Keratinocyte (primary cell): ENCODE measurements around the gene FAM110D. TPM values are rescaled to one million over a fixed set of nuclear protein-coding genes. Genes with fewer than 3 reads are reported as not detected.
A peak's percentile ranks its signal among the peaks of the same experiment; 100 is the strongest.

ENCODE experiments used
- DNase-seq: peaks from one replicate; pipeline ENCODE4 v3.0.0-alpha.2; 2011; ENCODE audit warnings: low read depth, missing footprints, low spot score
- FAIRE-seq: peaks from 2 replicates; lab custom pipeline; 2011; peaks lifted over from hg19 to GRCh38; lab: Jason Lieb, UNC
- H2AFZ ChIP-seq: 2 replicates; pipeline ENCODE4 v1.6.0; 2012; ENCODE audit warnings: low read length, control low read depth, inconsistent platforms; ENCODE audit not compliant: control insufficient read depth
- H3K27ac ChIP-seq: 2 replicates; pipeline ENCODE4 v1.5.1; 2011; ENCODE audit warnings: low read length; ENCODE audit not compliant: control insufficient read depth, insufficient read depth
- H3K27me3 ChIP-seq: 3 replicates; pipeline ENCODE4 v1.6.0; 2011; ENCODE audit warnings: low read length; ENCODE audit not compliant: control insufficient read depth, insufficient read depth; ENCODE audit errors: extremely low read depth
- H3K36me3 ChIP-seq, 2 experiments: 2 replicates in 1 of 2; 3 replicates in 1 of 2; pipeline ENCODE4 v1.5.1; 2011; ENCODE audit warnings: low read length in 2 of 2, mild to moderate bottlenecking in 1 of 2; ENCODE audit not compliant: control insufficient read depth in 2 of 2, insufficient read depth in 2 of 2; ENCODE audit errors: extremely low read depth in 1 of 2
- H3K4me1 ChIP-seq: 3 replicates; pipeline ENCODE4 v1.5.1; 2011; ENCODE audit warnings: low read length; ENCODE audit not compliant: control insufficient read depth, insufficient read depth; ENCODE audit errors: extremely low read depth
- H3K4me2 ChIP-seq: 3 replicates; pipeline ENCODE4 v1.6.0; 2011; ENCODE audit warnings: low read depth, low read length; ENCODE audit not compliant: control insufficient read depth, insufficient read depth; ENCODE audit errors: extremely low read depth
- H3K4me3 ChIP-seq, 3 experiments: fragments of 200-600 bp in 1 of 3; sonication (generic) in 1 of 3; 2 replicates in 2 of 3; 3 replicates in 1 of 3; pipeline ENCODE4 v1.5.1; 2011 to 2016; ENCODE audit warnings: low read length in 3 of 3, mild to moderate bottlenecking in 3 of 3, control low read depth in 2 of 3, inconsistent platforms in 1 of 3, low read depth in 1 of 3, mixed read lengths in 1 of 3, mixed run types in 1 of 3, moderate library complexity in 1 of 3; ENCODE audit not compliant: control insufficient read depth in 2 of 3, insufficient read depth in 2 of 3; ENCODE audit errors: extremely low read depth in 1 of 3
- H3K79me2 ChIP-seq: 2 replicates; pipeline ENCODE4 v1.6.0; 2012; ENCODE audit warnings: low read length; ENCODE audit not compliant: control insufficient read depth, insufficient read depth
- H3K9ac ChIP-seq: 3 replicates; pipeline ENCODE4 v1.6.0; 2011; ENCODE audit warnings: low read length; ENCODE audit not compliant: control insufficient read depth, insufficient read depth; ENCODE audit errors: extremely low read depth
- H3K9me1 ChIP-seq: 3 replicates; pipeline ENCODE4 v1.6.0; 2011; ENCODE audit warnings: low read length; ENCODE audit not compliant: control insufficient read depth, insufficient read depth; ENCODE audit errors: extremely low read depth
- H3K9me3 ChIP-seq: 2 replicates; pipeline ENCODE4 v1.5.1; 2012; ENCODE audit warnings: low read depth, low read length; ENCODE audit not compliant: control insufficient read depth
- H4K20me1 ChIP-seq: 3 replicates; pipeline ENCODE4 v1.6.0; 2011; ENCODE audit warnings: low read length; ENCODE audit not compliant: control insufficient read depth, insufficient read depth; ENCODE audit errors: extremely low read depth
- CTCF ChIP-seq, 3 experiments: IDR thresholded peaks in 1 of 3; conservative IDR thresholded peaks in 1 of 3; optimal IDR thresholded peaks in 1 of 3; 2 replicates in 2 of 3; 3 replicates in 1 of 3; pipeline versions ENCODE3 to v1.5.1; 2011; ENCODE audit warnings: low read length in 3 of 3, mild to moderate bottlenecking in 3 of 3, moderate library complexity in 2 of 3, control low read depth in 1 of 3, inconsistent platforms in 1 of 3; ENCODE audit not compliant: insufficient read depth in 2 of 3; ENCODE audit errors: extremely low read depth in 1 of 3
- EZH2 ChIP-seq: IDR thresholded peaks from one replicate; pipeline ENCODE4 v1.6.1; 2012; ENCODE audit warnings: inconsistent platforms, mild to moderate bottlenecking, low read length, moderate library complexity
- dilution Hi-C: fragments of 300-500 bp; cut with MboI; formaldehyde crosslinking; loops from one replicate; pipeline ENCODE4 v1.7.0; 2020; ENCODE audit warnings: low sequenced_read_pairs; ENCODE audit not compliant: extremely low pct_ligation_motif_present
- polyA minus RNA-seq, 3 experiments: library from RNA; depleted of rRNA, polyadenylated mRNA; stranded (reverse); fragments of >200 nt; gene quantifications; 1 replicate in 1 of 3; 2 replicates in 1 of 3; 3 replicates in 1 of 3; pipeline ENCODE4 v1.2.3, GENCODE V29; 2011
- polyA plus RNA-seq, 5 experiments: library from polyadenylated mRNA; depleted of rRNA in 3 of 5; stranded (reverse) in 3 of 5; stranded (forward) in 1 of 5; unstranded in 1 of 5; fragments of >200 nt; gene quantifications; 1 replicate in 1 of 5; 2 replicates in 3 of 5; 3 replicates in 1 of 5; pipeline versions ENCODE4 v1.2.1 to v1.2.3, GENCODE V29; 2011 to 2012; ENCODE audit warnings: missing spikeins in 2 of 5, low read depth in 1 of 5, low replicate concordance in 1 of 5

Gene FAM110D
- polyA plus RNA-seq (not detected in 3 replicates), polyA minus RNA-seq (not detected in 3 replicates)
- polyA plus RNA-seq (2011; ENCODE audit: low read depth): not detected
- not detected in 2 replicates for polyA plus RNA-seq (2011; cell fraction: cytosol; rRNA removed)
- polyA plus RNA-seq (2011; cell fraction: nucleus; rRNA removed): not detected in 2 replicates
- not detected in 2 replicates for polyA plus RNA-seq (2012; ENCODE audit: low replicate concordance)
- not detected for polyA minus RNA-seq (2011; cell fraction: cytosol; rRNA and poly(A)+ RNA removed)
- not detected in 2 replicates for polyA minus RNA-seq (2011; cell fraction: nucleus; rRNA and poly(A)+ RNA removed)

GRCh38 chr1:26158908-26159742, at the start of gene FAM110D:
FAM110D (plus strand) TSS chr1:26159079; CDS start chr1:26161292, 2,213 bp downstream.
- dilution Hi-C loops: no loop called here
- H3K27ac ChIP-seq: no peak within 1 kb of the TSS
- no peaks in the 10 kb centered on the region for H3K9me3 ChIP-seq
- peaks cover 13% of the 10 kb centered on the region for H3K27me3 ChIP-seq
- H4K20me1 ChIP-seq: no peaks in the 10 kb centered on the region
- H3K4me1 ChIP-seq: peaks cover 20% of the 10 kb centered on the region
- FAIRE-seq (no peak), DNase-seq (no peak)
- H3K9ac ChIP-seq: no peak within 1 kb of the TSS
- TF ChIP-seq CTCF (optimal IDR thresholded peaks at IDR 0.05 in 1 of 3, IDR thresholded peaks at IDR 0.05 in 1 of 3, conservative IDR thresholded peaks at IDR 0.05 in 1 of 3; ENCODE audit: extremely low read depth in 1 of 3, insufficient read depth in 2 of 3, low read length in 3 of 3) (no peak), EZH2 (no peak)
- no peak within 1 kb of the TSS for H3K4me3 ChIP-seq
- no peaks in the 10 kb centered on the region for H3K36me3 ChIP-seq
- H3K9me1 ChIP-seq: no peaks in the 10 kb centered on the region
- H3K4me2 ChIP-seq: no peak within 1 kb of the TSS
- H2AFZ ChIP-seq: no peak within 1 kb of the TSS
- no peaks in the 10 kb centered on the region for H3K79me2 ChIP-seq

DNA sequence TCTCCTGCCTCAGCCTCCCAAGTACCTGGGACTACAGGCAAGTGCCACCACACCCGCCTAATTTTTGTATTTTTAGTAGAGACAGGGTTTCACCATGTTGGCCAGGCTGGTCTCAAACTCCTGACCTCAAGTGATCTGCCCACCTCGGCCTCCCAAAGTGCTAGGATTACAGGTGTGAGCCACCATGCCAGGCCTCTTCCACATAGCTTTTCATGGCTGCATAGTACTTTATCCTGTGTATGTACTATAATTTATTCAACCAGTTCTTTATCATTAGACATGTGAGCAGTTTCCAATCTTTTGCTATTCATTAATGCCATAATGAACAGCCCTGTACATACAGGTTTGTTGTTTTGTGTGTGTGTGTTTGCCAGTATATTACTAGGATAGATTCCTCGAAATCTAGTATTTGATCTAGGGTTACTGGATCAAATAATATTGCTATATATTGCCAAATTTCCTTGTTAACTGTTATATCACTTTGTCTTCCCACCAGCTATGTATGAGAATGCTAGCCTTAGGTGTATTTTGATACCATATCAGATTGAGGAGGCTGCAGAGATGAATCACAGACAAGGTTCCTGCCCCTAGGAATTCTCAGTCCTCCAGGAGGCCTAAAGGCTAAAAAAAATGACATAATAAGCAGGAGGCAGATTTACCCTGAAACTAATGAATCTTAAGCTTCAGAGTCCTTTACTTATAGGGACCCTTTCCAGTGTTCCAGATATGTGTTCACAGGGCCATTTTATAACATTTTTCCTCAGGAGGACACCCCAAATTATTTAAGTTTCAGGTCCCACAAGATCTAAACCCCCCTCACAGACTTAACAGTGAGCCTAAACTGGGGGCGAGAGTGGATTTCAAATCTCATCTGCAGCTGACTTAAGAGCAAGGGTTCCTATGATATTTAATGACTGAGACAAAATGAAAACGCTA, 49.4 kb upstream of the FAM110D start:
- no peaks in the 10 kb centered on the region for H3K9me3 ChIP-seq
- H3K4me2 ChIP-seq: peak overlapping the region; percentile 81
- peaks cover 7% of the 10 kb centered on the region for H3K79me2 ChIP-seq
- H3K27ac ChIP-seq: no peak overlapping the region
- H3K36me3 ChIP-seq: peaks cover 2 to 6% of the 10 kb centered on the region in 2 experiments
- H2AFZ ChIP-seq: peak overlapping the region; percentile 13
- DNase-seq (no peak), FAIRE-seq (no peak)
- TF ChIP-seq EZH2: no peak
- TF ChIP-seq CTCF (optimal IDR thresholded peaks at IDR 0.05 in 1 of 3, IDR thresholded peaks at IDR 0.05 in 1 of 3, conservative IDR thresholded peaks at IDR 0.05 in 1 of 3; ENCODE audit: extremely low read depth in 1 of 3, insufficient read depth in 2 of 3, low read length in 3 of 3): no peak
- dilution Hi-C loops: no loop called here
- H3K9ac ChIP-seq: peak overlapping the region; percentile 80
- no peak overlapping the region for H3K4me3 ChIP-seq
- H4K20me1 ChIP-seq: no peaks in the 10 kb centered on the region
- H3K27me3 ChIP-seq: no peaks in the 10 kb centered on the region
- H3K4me1 ChIP-seq: peaks cover 18% of the 10 kb centered on the region
- no peaks in the 10 kb centered on the region for H3K9me1 ChIP-seq
